Subcutaneous adipose tissue (tissue), 4 donors: Measurements from ENCODE around the gene C20orf202. TPM values are rescaled to one million over a fixed set of nuclear protein-coding genes. Genes with fewer than 3 reads are reported as not detected.

Source experiments
- total RNA-seq, 4 donors: library from RNA; depleted of rRNA; stranded (reverse); fragments of >200 nt; gene quantifications; one replicate each; pipeline ENCODE4 v1.1.0, GENCODE V29; 2016
- TF ChIP-seq, protein P1 (sequence below): fragments of 450-650 bp; IDR thresholded peaks from one replicate; pipeline ENCODE4 v1.5.1; 2016; ENCODE audit warnings: low read depth, mild to moderate bottlenecking, control low read depth, antibody characterized with exemption, moderate library complexity

C20orf202 gene
- total RNA-seq, 4 donors from 2014 or later: 0.75 to 1.1 (median 0.85) TPM; not detected in 1

DNA sequence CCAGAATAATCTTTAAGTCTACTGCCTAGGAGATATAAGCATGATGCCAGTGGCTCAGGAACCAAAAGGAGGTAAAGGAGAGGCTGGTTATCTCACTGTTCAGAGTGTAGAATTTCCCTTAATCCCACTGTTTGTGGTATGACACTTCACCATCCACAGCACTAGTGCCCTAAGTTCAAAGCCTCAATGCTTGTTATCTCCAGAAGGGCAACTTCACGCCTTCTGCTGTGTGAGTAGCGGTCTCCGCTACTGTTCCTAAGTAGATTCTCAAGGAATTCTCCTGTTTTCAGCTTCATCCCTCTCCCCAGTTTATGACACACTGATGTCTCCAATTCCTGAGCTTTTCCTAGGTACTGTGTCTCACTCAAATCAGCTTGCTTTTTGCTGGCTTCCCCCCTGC lies 49.2 kb downstream of the C20orf202 start:
- TF ChIP-seq, protein P1, sequence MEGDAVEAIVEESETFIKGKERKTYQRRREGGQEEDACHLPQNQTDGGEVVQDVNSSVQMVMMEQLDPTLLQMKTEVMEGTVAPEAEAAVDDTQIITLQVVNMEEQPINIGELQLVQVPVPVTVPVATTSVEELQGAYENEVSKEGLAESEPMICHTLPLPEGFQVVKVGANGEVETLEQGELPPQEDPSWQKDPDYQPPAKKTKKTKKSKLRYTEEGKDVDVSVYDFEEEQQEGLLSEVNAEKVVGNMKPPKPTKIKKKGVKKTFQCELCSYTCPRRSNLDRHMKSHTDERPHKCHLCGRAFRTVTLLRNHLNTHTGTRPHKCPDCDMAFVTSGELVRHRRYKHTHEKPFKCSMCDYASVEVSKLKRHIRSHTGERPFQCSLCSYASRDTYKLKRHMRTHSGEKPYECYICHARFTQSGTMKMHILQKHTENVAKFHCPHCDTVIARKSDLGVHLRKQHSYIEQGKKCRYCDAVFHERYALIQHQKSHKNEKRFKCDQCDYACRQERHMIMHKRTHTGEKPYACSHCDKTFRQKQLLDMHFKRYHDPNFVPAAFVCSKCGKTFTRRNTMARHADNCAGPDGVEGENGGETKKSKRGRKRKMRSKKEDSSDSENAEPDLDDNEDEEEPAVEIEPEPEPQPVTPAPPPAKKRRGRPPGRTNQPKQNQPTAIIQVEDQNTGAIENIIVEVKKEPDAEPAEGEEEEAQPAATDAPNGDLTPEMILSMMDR: no peak

DNA sequence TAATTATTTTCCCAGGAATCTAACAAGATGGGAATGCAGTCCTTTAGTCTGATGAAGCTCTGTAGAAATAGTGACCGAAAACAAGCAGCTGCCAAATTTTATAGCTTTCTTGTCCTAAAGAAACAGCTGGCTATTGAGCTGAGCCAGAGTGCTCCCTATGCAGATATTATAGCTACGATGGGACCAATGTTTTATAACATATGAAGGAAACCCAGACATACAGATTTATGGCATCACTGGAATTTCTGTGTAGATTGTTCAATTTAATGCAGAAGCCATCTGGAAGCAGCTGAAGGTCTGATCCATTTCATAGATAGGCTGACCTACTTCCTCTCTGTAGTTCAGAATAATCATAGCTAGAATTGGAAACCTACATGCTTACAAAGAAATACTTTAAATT lies 51.0 kb downstream of the C20orf202 start:
- TF ChIP-seq, protein P1: no peak

DNA sequence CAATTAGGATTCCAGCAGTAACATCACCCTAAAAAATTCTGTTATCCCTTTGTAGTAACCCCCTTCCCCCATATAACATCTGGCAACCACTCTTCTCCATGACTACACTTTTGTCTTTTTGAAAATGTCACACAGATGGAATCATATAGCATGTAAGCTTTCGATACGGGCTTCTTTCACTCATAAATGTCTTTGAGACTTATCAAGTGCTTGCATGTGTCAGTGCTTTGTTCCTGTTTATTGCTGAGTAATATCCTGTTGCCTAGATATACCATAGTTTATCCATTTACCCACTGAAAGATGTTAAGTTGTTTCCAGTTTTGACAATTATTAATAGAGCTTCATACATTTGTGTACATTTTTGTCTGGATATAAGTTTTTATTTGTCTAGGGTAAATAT lies 52.4 kb downstream of the C20orf202 start:
- TF ChIP-seq, protein P1: no peak

Other genes starting within 250 kb of the C20orf202 start
- gene RSPO4, start 201.1 kb upstream of the C20orf202 start, total RNA-seq: under 1 TPM in 1 of 4 donors, not detected in 3; 0.22 TPM
- 100 to 1,000 TPM in 1 of 4 donors, 10 to 100 TPM in 3; 48.0 to 102 (median 57.8) TPM for gene PSMF1, start 84.9 kb upstream of the C20orf202 start, total RNA-seq
- 1 to 10 TPM in 2 of 4 donors, not detected in 2; 1.1 to 2.1 TPM for gene TMEM74B, start 18.5 kb upstream of the C20orf202 start, total RNA-seq
- gene RAD21L1, start 22.6 kb downstream of the C20orf202 start, total RNA-seq: not detected
- gene SNPH, start 62.8 kb downstream of the C20orf202 start, total RNA-seq: 1 to 10 TPM; 1.5 to 2.0 (median 1.7) TPM
- 10 to 100 TPM in 1 of 4 donors, 1 to 10 TPM in 3; 2.3 to 12.1 (median 6.6) TPM for gene SDCBP2, start 125.7 kb downstream of the C20orf202 start, total RNA-seq
- gene FKBP1A, start 189.6 kb downstream of the C20orf202 start, total RNA-seq: 100 to 1,000 TPM; 131 to 257 (median 165) TPM